ENCODE results near the gene GP5.

The GP5 gene

DNA sequence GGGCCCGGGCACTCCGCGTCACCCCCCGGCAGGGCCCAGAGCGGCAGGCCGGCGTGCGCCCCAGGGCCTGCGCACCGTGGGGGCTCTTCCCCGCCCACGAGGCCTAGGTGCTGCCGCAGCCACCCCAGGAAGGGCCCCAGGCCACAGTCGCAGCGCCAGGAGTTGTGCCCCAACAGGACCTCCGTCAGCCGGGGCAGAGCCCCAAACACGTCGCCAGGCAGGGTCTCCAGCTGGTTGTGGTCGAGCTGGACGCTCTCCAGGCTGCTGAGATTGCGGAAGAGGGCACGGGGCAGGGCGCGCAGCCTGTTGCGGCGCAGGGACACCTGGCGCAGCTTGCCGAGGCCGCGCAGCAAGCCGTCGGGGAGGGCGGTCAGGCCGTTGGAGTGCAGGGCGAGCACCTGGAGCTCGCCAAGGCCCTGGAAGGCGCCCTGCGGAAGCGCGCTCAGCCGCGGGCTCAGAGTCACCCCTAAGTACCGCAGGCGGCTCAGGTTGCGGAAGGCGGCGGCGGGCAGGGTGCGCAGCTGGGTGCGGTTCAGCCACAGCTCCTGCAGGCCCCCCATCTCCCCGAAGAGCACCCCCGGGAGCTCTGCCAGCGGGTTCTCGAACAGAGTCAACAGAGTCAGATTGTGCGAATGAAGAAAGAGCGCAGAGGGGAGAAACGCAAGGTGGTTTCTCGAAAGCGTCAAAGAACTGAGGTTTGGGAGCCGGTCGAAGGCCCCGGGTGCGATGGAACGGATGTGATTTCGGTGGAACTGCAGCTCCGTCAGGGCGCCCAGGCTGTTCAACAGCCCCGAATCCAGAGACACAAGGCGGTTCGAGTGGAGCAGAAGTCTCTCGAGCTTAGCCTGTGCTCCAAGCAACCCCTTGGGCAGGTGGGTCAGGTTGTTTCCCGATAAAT is 2.0 kb downstream of the GP5 start:
- no peak for DNase-seq

DNA sequence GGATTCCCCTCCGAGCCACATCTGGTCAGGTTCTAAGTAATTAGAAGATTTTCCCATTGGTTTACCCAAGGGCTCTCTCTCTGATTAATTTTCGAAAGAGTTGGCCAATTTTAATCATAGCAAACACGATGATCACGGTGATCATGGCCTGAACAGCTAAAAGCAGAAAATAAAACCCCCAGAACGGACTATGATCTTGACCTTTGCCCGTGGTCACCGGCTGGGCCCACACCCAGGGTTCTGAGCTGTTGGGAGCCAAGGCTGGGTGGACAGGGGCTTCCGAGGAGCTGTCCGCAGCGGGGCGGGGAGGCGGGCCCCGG is 2.6 kb downstream of the GP5 start:
- DNase-seq, result no peak

DNA sequence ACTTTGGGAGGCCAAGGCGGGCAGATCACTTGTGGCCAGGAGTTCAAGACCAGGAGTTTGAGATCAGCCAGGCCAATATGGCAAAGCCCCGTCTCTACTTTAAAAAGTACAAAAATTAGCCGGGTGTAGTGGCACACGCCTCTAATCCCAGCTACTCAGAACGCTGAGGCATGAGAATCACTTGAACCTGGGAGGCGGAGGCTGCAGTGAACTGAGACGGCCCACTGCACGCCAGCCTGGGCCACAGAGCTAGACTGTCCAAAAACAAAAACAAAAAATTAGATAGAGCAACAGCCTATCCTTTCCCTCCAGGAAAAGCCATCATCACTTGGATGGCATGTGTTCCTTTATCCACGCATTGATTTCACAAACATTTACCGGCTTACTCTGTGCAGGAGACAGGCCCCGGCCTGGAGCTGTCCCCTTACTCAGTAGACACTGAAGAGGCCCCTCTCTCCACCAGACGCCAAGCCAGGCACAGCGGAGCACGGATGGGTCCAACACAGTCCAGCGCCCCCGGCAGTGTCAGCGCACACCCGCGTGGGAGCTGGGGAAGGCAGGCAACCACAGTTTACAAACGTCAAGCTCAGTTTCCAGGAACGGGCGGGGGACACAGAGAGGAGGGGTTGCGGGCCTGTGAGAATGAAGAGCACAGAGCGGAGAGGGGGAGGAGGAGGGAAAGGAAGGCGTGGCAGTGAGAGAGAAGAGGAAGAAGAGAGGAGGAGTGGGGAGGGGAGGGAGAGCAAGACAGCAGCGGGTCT is 3.1 kb downstream of the GP5 start:
- peak; percentile 49 to 51 for DNase-seq

DNA sequence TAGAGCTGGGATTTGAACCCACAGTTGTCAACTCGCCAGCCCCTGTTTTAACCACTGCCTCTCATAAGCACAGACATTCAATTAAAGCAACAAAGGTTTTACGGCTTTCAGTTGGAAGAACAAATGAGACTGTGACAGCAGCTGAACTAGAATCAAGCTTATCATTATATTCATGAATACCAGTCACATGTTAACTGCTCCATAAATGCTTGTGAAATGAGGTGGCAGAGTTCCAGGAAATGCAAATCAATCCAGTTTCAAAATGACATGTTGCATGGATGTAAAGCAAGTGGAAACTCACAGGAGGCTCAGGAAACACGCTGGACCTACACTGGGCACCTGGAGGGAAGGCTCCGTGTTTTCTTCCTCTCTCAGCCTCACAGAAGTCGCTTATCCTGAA is 3.9 kb downstream of the GP5 start:
- DNase-seq, result no peak

DNA sequence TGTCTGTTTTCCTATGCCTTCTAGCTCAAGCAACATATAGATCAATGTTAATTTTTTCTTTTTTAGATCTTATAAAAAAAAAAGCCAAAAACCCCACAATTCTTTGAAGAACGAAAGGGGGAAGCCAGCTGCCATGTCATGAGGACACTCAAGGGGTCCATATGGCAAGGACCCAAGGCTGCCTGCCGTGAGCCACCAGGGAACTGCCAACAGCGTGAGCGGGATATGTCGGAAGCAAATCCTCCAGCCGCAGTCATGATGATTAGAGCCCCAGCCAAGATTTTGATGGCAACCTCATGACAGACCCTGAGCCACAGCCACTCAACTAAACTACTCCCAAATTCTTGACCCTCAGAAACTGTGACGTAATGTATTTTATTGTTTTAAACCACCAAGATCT is 6.5 kb downstream of the GP5 start:
- DNase-seq, result no peak

DNA sequence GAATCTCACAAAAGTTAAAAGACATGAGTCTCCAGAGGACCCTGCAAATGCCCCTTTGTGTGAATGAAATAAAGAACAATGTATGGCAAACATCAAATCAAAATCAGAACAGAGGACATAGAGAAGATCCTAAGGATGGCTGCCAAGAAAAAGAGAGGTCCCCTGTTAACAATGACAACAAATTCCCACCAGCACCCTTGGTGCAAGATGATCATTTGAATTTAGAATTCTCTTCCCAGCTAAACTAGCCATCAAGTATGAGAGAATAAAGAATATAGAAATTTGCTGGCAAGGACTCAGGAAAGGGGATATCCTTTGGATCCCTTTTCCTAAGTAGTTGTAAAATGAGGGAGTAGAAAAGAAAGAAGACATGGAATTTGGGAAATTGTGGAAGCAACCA is 8.2 kb downstream of the GP5 start:
- DNase-seq, result no peak

DNA sequence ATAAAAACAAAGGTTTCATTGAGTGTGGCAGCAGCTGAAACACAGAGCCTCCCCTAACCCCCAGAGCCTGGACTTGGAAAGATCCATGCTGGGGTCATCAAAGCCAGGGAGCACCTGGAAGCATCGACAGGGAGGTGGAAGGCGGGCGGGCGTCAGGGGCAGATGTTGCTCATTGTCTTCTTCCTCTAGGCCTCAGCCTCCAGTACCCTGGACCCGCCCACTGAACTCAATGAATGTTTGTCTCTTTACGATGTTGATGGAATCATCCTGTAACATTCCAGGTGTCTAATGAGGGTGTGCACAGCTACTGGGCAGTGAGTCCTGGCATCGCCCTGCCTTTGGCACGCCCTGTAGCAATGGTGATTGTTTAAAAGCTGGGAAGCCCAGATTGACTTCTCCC is 9.8 kb downstream of the GP5 start:
- no peak for DNase-seq

DNA sequence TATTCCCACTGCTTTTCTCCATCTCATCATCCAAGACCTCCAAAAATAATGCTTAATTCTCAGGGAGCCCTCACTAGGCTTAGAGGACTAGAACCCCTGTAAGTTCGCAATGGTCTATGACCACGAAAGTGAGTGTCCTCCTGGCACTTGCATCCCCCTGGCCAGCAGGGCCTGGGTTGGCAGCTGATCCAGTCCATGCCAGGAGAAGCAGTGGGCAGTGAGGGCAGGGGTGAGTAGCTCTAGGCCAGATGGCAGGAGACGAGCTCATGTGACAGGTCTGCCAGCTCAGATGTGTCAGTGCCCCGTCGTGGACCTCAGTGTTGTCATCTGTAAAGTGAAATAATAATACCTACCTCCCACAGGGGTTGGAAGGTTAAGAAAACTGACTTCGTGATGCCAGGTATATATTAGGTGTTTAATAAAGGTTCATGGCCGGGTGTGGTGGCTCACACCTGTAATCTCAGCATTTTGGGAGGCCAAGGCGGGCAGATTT is 11.1 kb downstream of the GP5 start:
- DNase-seq, result no peak

DNA sequence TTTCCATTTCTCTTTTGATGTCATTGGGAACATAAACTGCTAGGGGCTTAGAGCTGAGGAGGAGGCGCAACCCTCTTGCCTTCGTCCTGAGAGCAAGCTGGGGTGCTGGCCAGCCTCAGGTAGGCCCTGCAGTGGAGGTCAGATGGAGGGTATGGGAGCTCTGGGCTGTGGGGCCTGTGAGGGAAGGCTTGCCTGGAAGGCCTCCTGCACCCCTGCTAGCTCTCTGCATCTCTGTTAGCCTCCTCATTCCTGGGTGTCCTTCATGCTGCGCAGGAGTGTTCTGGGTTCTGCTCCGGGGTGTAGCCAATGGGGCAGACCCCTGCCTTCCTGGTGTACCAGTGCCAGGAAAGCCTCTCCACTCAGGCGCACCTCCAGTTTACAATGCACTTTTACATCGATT is 11.8 kb downstream of the GP5 start:
- no peak for DNase-seq

DNA sequence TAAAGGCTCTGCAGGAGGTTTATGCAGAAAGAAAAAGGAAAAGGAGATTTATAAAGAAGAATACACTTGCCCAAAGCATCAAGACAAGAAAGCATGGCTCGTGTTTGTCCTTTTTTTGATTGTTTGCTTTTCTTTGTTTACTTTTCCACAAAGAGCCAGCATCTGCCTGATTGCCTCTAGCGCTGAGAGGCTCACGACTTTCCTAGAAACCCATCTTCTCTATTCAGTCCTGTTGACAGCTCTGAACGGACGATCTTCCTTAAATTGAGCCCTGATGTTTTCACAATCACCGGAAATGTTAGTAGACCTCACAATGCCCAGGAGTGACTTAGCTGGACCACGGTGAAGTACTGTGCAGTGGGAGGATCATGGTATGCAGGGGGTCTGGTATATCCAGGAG is 12.4 kb downstream of the GP5 start:
- no peak for DNase-seq

DNA sequence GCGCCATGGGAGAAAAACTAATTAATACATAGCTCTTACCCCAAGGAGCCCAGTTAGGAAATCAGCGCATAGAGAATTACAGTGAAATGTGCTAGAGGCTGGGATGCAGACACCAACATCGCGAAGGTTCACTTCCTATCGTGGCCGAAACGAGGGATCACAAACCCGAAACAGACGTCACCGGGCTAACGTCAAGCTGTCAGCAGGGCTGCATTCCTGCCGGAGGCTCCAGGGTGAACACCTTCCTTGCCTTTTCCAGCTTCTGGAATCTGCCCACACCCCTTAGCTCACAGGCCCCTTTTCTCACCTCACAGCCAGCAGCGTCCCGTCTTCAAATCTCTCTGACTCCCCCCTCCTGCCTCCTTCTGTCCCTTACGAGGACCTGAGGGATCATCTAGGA is 13.0 kb downstream of the GP5 start:
- no peak for DNase-seq

DNA sequence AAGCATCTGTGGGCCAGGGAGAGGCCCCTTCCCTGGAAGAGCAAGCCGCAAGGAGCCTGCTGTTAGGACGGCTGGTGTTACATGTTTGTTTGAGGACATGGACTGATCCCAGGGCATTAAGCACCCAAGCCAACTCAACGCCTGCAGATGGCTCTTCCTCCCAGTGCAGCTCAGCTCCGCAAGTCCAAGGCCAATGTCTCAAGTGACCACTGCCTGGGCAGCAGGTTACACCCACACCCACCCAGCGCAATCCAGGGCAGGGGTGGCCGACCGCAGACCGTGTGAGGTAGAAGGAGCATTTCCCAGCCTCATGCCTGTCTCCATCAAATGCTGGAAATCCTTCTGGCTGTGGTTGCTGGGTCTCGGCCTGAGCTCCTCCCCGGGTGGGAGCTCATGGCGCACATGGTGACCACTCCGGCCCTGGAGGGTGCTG is 14.5 kb downstream of the GP5 start:
- DNase-seq, result no peak

DNA sequence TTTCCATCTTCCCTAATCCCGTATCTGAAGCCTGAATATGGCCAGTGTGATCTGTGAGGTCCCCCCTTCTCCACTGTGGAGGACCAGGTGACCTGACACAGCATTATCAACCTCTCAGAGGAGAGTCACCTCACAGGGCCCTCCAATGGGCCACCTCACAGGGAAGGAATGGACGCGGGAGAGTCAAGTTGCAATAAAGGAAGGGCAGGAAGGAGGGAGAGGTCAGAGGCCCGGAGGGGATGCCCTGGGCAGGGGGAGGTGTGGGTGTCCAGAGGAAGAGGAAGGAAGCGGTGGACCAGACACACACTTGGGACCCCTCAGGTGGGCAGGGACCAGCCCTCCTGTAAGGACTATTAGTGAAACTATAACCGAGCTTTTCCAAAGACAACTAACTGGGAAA is 14.9 kb downstream of the GP5 start:
- DNase-seq, result no peak

DNA sequence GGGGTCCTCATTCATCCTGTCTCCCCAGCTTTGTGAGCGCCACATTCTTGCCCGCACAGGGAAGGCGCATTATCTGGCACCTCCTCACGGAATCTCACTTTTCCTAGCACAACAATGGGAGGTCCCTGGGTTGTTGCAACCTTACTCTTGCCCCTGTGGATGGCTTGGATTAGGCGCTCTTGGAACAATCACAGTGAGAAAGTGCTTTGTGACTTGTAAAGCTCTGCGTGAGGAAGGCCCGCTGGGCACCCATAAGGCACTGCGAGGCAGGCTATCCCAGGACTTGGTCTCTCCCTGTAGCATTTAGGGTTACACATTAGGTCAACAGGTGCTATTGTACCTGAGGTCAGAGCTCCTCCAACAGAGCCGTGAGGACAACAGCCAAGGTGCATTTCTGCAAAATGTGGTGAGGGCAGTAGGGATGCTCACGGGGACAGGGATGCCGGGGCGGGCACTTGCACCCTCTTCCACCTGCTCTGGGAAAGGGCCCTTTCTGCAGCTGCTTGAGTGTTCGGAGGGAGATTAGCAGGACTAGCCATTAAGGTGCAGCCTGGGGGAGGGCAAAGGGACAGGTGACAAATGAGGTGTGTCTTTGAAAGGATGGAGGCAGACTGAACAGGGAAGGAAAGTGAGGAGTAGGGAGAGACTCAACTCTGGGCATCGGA is 15.7 kb downstream of the GP5 start:
- no peak for DNase-seq

DNA sequence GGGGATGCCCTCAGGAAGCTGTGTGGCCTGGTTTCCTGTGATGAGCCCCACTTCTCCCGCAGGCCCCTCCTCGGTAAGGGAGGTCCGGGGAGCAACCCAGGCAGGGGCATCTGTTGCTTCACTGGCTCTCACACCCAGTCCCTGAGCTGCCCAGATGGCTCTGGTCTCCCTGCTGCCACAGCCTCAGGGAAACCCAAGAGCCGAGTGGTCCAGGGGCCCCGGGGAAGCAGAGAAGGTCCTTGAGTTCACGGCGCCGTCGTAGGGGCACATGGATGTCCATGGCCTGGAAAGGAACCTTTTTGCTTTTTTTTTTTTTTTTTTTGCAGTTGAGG is 16.2 kb downstream of the GP5 start:
- no peak for DNase-seq

DNA sequence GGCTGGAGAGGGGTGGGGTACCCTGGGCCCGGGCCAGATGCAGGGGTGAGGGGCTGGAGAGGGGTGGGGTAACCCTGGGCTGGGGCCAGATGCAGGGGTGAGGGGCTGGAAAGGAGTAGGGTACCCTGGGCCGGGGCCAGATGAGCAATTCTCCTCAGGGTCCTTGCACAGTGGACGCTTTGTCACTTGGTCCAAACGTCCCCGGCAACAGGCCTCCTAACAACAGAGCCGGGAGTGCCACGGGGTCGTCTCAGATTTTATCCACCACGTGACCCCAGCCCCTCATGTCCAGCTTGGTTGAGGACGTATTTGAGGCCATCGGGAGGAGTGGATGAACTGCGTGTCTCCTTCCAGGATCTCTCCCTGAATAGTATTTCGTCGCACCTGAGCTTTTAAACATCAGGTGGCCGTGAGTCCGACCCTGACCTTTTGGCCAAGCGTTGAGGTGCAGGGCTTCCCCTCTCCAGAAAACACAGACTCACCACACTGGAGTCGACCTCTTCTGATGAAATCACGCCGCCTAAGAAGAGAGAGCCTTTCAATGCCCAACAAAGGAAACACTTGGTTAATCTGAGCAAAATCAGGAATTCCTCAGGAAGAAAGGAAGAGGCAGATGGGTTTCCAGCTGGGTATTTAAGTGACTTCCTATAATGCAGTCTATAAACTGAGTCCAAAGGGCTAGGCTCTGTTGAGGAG is 16.7 kb downstream of the GP5 start:
- DNase-seq, result no peak

DNA sequence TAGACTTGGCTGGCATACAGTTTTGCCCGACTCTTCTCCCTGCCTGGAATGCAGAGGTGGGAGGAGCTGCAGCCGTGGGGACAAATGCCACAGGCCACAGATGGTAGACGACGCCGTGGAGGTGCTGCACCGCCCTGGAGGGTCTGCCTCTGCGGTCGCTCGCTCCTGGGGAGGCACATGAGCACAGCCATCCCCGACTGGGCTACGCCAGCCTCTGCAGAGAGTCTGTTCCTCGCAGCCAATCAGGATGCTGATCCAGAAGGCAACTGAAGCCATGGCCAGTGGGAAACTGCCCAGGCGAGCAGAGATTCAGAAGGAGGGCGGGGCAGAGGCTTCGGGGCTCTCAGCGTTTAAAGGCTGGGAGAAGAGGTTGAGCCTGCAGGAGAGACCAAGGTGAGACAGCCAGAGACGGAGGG is 17.6 kb downstream of the GP5 start:
- no peak for DNase-seq

DNA sequence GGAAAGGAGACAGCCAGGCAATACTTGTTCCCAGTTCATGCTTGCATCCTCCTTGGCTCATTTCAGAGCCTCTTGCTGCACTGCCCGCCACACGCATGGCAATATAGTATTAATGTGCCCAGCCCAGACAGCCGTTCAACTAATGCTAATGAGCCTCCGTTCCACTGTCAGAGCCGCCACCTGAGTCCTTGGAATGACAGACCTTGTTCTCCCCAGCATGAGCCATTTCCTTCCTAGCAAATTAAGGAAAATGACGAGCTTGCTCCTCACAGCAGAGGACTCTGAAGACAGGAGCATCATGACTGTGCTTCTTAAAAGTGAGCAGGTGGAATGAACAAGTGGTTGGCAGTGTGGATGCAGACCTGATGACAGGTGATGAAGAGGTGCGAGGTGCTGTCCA is 18.7 kb downstream of the GP5 start:
- no peak for DNase-seq

DNA sequence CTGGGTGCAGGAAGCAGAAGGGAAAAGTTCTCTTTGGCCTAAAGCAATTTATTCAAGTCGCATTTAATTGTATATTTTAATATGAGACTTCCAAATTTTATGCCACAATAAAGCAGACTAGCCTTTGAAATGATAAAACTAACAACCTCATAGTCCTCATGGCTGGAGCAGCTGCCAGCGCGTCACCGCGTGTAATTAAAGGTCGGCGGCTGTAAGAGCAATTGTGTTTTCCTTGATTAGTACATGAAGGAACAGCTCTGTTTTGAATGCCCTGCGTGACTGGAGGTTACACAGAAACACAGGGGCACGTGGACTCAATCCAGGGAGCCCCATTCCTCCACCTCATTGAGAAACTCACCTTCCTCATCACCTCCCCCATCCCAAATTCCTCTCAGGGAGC is 19.4 kb downstream of the GP5 start:
- no peak for DNase-seq

DNA sequence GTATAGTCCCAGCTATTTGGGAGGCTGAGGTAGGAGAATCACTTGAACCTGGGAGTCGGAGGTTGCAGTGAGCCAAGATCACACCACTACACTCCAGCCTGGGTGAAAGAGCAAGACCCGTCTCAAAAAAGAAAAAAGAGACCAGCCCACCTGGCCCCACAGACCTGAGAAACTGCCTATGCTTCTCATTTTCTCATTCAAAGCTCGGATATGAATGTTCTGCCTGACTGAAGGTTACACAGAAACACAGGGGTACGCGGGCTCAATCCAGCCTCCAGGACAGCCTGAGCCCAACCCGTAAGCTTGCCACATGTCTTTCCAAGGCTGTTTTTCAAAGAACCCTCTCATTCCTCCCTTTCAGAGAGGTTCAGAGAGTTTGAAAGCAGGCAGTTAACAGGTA is 19.8 kb downstream of the GP5 start:
- DNase-seq, result no peak

DNA sequence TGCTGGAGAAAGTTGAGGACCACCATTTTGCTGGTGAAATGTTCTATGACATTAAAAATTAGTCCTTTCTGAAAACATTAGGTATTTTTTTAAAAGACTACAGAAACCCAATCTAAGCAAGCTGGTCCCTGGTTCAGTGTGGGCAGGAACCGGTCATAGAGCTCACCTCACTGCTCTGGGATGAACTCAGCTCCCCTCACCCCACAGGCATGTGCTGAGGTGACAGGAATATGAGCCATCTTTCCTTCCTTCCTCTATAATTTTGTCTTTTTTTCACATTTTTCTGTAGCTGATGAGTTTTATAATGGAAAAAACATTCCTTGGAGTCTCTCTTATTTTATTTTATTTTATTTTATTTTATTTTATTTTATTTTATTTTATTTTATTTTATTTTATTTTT is 21.4 kb downstream of the GP5 start:
- no peak for DNase-seq

DNA sequence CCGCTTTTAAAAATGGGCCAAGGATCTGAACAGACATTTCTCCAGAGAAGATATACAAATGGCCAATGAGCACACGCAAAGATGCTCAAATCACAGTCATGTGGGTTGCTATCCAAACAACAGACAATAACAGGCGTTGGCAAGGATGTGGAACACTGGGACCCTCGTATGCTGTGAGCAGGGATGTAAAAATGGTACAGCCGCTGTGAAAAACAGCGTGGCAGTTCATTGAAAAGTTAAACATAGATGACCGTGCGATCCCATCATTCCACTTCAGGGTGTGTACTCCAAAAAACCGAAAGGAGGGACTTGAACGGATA is 22.9 kb downstream of the GP5 start:
- DNase-seq, result no peak

DNA sequence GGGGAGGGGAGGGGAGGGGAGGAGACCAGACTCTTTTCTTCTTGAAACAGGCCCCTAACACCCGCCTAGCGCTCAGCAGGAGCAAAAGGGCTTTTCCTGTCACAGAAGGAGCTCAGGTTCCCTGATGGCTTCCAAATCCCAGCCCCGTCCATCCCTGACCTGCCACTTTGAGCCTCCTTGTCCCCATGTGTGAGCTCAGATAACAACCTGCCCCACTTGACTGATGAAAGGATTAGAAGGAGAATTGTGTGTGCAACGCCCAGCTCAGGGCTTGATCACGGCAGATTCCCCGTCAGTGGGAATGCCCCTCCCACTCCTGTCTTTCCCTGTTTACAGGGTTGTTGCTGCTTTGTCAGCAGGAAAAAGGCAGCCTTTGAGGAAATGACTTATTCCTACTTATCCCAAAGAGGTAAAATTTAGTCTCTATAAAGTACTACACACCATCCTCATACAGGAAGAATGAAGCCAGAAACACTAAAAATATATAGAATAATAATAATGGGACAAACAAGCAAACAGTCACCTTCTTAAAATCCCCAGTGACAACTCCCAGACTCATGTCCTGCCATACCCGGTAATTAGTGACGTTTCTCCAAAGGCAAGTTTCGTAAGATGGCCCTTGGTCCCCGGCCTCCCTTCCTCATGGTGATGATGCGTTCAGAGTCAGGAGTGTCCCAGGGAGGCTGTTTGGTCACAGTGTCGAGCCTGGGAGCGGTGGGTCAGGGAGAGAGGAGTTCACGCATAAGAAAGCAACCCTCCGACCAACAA is 23.4 kb downstream of the GP5 start:
- no peak for DNase-seq

All from Kasumi-1 (cell line).